ENCODE results near the gene KCNK13.
"Not testable (repeated sequence)": the region's sequence is repeated elsewhere in the genome, so short reads cannot be mapped to it uniquely, and the experiment has no call there.

The KCNK13 gene

GRCh38 chr14:90204516-90204915, 142.7 kb downstream of the KCNK13 start:
- Histone ChIP-seq H3K27ac (ENCODE audit: low read length) (no peak overlapping the region), H3K4me3 (ENCODE audit: low read length) (no peak overlapping the region), H3K9me3 (ENCODE audit: insufficient read depth, low read depth, low read length) (no peaks in the 10 kb centered on the region), H3K27me3 (ENCODE audit: insufficient read depth, low read length) (no peaks in the 10 kb centered on the region), H3K9ac (ENCODE audit: low read depth, low read length) (no peak overlapping the region), H3K36me3 (ENCODE audit: insufficient read depth, low read depth, low read length) (no peaks in the 10 kb centered on the region), H3K4me1 (ENCODE audit: insufficient read depth, low read length) (no peaks in the 10 kb centered on the region)

- no peaks in the 10 kb centered on the region for H3K27me3 ChIP-seq (ENCODE audit: insufficient read depth, low read length)
- H3K9ac ChIP-seq (ENCODE audit: low read depth, low read length) = no peak overlapping the region
- H3K4me1 ChIP-seq (ENCODE audit: insufficient read depth, low read length) = no peaks in the 10 kb centered on the region
- H3K27ac ChIP-seq (ENCODE audit: low read length) = no peak overlapping the region
- no peak overlapping the region for H3K4me3 ChIP-seq (ENCODE audit: low read length)
- peaks cover 11% of the 10 kb centered on the region for H3K9me3 ChIP-seq (ENCODE audit: insufficient read depth, low read depth, low read length)
- H3K36me3 ChIP-seq (ENCODE audit: insufficient read depth, low read depth, low read length) = no peaks in the 10 kb centered on the region
Measured at GRCh38 chr14:90213099-90213748, 151.4 kb downstream of the KCNK13 start.

GRCh38 chr14:90228478-90228877, 166.7 kb downstream of the KCNK13 start:
- no peak overlapping the region for H3K9ac ChIP-seq (ENCODE audit: low read depth, low read length)
- no peaks in the 10 kb centered on the region for H3K4me1 ChIP-seq (ENCODE audit: insufficient read depth, low read length)
- H3K27ac ChIP-seq (ENCODE audit: low read length) = no peak overlapping the region
- H3K36me3 ChIP-seq (ENCODE audit: insufficient read depth, low read depth, low read length) = no peaks in the 10 kb centered on the region
- no peak overlapping the region for H3K4me3 ChIP-seq (ENCODE audit: low read length)
- H3K27me3 ChIP-seq (ENCODE audit: insufficient read depth, low read length) = no peaks in the 10 kb centered on the region
- H3K9me3 ChIP-seq (ENCODE audit: insufficient read depth, low read depth, low read length) = no peaks in the 10 kb centered on the region

- H3K9me3 ChIP-seq (ENCODE audit: insufficient read depth, low read depth, low read length); H3K36me3 ChIP-seq (ENCODE audit: insufficient read depth, low read depth, low read length); H3K27ac ChIP-seq (ENCODE audit: low read length); H3K4me3 ChIP-seq (ENCODE audit: low read length); H3K27me3 ChIP-seq (ENCODE audit: insufficient read depth, low read length); H3K9ac ChIP-seq (ENCODE audit: low read depth, low read length); H3K4me1 ChIP-seq (ENCODE audit: insufficient read depth, low read length): not testable (repeated sequence)
Measured at GRCh38 chr14:90229942-90230341, 168.1 kb downstream of the KCNK13 start.

All from iPS-20b (cell line).